ENCODE results near the gene PPP1R13L.

The PPP1R13L gene

GRCh38 chr19:45446944-45447343 lies 42.1 kb upstream of the PPP1R13L start:
- no peaks in the 10 kb centered on the region for H4K20me1 ChIP-seq (ENCODE audit: insufficient read depth, low read length, poor library complexity, severe bottlenecking)
- no peaks in the 10 kb centered on the region for H3K36me3 ChIP-seq (ENCODE audit: insufficient read depth, low read length)
- TF ChIP-seq CTCF (conservative IDR thresholded peaks at IDR 0.05; ENCODE audit: low read length), result no peak
- TF ChIP-seq EZH2phosphoT487 (IDR thresholded peaks at IDR 0.05; ENCODE audit: borderline replicate concordance), result no peak
- no peak overlapping the region for H3K9ac ChIP-seq (ENCODE audit: low read depth, low read length, poor library complexity, severe bottlenecking)
- H3F3A ChIP-seq (ENCODE audit: low read depth), result no peaks in the 10 kb centered on the region
- peaks cover 24% of the 10 kb centered on the region for H3K4me1 ChIP-seq (ENCODE audit: insufficient read depth, low read length, poor library complexity, severe bottlenecking)
- no peaks in the 10 kb centered on the region for H3K9me2 ChIP-seq (replicated peaks; ENCODE audit: low read depth, low read length)
- H3K27me3 ChIP-seq (ENCODE audit: insufficient read depth, low read length, poor library complexity, severe bottlenecking), result no peaks in the 10 kb centered on the region
- H2AFZ ChIP-seq (ENCODE audit: low read length), result no peak overlapping the region
- H3K4me2 ChIP-seq (ENCODE audit: low read depth, low read length, poor library complexity, severe bottlenecking), result no peak overlapping the region
- no peak overlapping the region for H3K4me3 ChIP-seq (ENCODE audit: low read length, poor library complexity, severe bottlenecking)
- H3K9me3 ChIP-seq (ENCODE audit: insufficient read depth, low read depth, low read length), result no peaks in the 10 kb centered on the region
- no peaks in the 10 kb centered on the region for H3K79me2 ChIP-seq (ENCODE audit: insufficient read depth, low read length)

- no peak overlapping the region for H3K9ac ChIP-seq (ENCODE audit: low read depth, low read length, poor library complexity, severe bottlenecking)
- H3K27me3 ChIP-seq (ENCODE audit: insufficient read depth, low read length, poor library complexity, severe bottlenecking), result no peaks in the 10 kb centered on the region
- no peaks in the 10 kb centered on the region for H3K9me3 ChIP-seq (ENCODE audit: insufficient read depth, low read depth, low read length)
- no peaks in the 10 kb centered on the region for H4K20me1 ChIP-seq (ENCODE audit: insufficient read depth, low read length, poor library complexity, severe bottlenecking)
- H3F3A ChIP-seq (ENCODE audit: low read depth), result no peaks in the 10 kb centered on the region
- no peaks in the 10 kb centered on the region for H3K79me2 ChIP-seq (ENCODE audit: insufficient read depth, low read length)
- no peak overlapping the region for H2AFZ ChIP-seq (ENCODE audit: low read length)
- no peak overlapping the region for H3K4me3 ChIP-seq (ENCODE audit: low read length, poor library complexity, severe bottlenecking)
- no peak for TF ChIP-seq EZH2phosphoT487 (IDR thresholded peaks at IDR 0.05; ENCODE audit: borderline replicate concordance)
- peak; percentile 57 for TF ChIP-seq CTCF (conservative IDR thresholded peaks at IDR 0.05; ENCODE audit: low read length)
- no peak overlapping the region for H3K4me2 ChIP-seq (ENCODE audit: low read depth, low read length, poor library complexity, severe bottlenecking)
- H3K9me2 ChIP-seq (replicated peaks; ENCODE audit: low read depth, low read length), result no peaks in the 10 kb centered on the region
- H3K36me3 ChIP-seq (ENCODE audit: insufficient read depth, low read length), result no peaks in the 10 kb centered on the region
- H3K4me1 ChIP-seq (ENCODE audit: insufficient read depth, low read length, poor library complexity, severe bottlenecking), result peaks cover 20% of the 10 kb centered on the region
These were observed 41.4 kb upstream of the PPP1R13L start for GRCh38 chr19:45446295-45446694.

- no peaks in the 10 kb centered on the region for H3F3A ChIP-seq (ENCODE audit: low read depth)
- H3K9me3 ChIP-seq (ENCODE audit: insufficient read depth, low read depth, low read length), result no peaks in the 10 kb centered on the region
- no peaks in the 10 kb centered on the region for H3K9me2 ChIP-seq (replicated peaks; ENCODE audit: low read depth, low read length)
- TF ChIP-seq CTCF (conservative IDR thresholded peaks at IDR 0.05; ENCODE audit: low read length) (no peak), EZH2phosphoT487 (IDR thresholded peaks at IDR 0.05; ENCODE audit: borderline replicate concordance) (no peak)
- peaks cover 16% of the 10 kb centered on the region for H3K4me1 ChIP-seq (ENCODE audit: insufficient read depth, low read length, poor library complexity, severe bottlenecking)
- no peak overlapping the region for H3K4me2 ChIP-seq (ENCODE audit: low read depth, low read length, poor library complexity, severe bottlenecking)
- H3K27me3 ChIP-seq (ENCODE audit: insufficient read depth, low read length, poor library complexity, severe bottlenecking), result no peaks in the 10 kb centered on the region
- no peak overlapping the region for H2AFZ ChIP-seq (ENCODE audit: low read length)
- H3K4me3 ChIP-seq (ENCODE audit: low read length, poor library complexity, severe bottlenecking), result no peak overlapping the region
- no peaks in the 10 kb centered on the region for H3K36me3 ChIP-seq (ENCODE audit: insufficient read depth, low read length)
- H3K9ac ChIP-seq (ENCODE audit: low read depth, low read length, poor library complexity, severe bottlenecking), result no peak overlapping the region
- H3K79me2 ChIP-seq (ENCODE audit: insufficient read depth, low read length), result no peaks in the 10 kb centered on the region
- H4K20me1 ChIP-seq (ENCODE audit: insufficient read depth, low read length, poor library complexity, severe bottlenecking), result no peaks in the 10 kb centered on the region
These were observed 40.3 kb upstream of the PPP1R13L start for GRCh38 chr19:45445139-45445538.
